ENCODE data around the gene CRTAC1. TPM values are rescaled to one million over a fixed set of nuclear protein-coding genes. Genes with fewer than 3 reads are reported as not detected.

The CRTAC1 gene
- total and polyA plus RNA-seq, 8 donors, result 0.24 to 1.3 (median 0.81) TPM

DNA sequence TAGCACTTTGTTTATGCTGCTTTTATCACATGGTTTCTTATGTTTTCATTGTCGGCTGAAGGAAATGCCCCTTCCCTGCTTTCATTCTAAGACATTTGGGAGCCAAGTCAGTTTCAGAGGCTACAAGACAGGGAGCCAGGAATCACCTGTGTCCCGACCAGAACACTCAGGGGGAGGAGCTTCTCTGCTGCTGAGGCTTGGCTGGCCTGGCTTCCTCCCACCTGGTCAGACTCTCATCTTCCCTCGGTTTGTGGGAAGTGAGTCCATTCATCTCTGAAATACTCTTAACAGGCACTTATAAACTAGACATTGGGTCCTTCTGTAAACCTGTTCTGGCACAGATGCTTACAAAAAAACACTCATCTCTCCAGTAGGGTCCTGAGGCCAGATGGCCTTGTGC, 200.4 kb downstream of the CRTAC1 start:
- TF ChIP-seq, protein P1, sequence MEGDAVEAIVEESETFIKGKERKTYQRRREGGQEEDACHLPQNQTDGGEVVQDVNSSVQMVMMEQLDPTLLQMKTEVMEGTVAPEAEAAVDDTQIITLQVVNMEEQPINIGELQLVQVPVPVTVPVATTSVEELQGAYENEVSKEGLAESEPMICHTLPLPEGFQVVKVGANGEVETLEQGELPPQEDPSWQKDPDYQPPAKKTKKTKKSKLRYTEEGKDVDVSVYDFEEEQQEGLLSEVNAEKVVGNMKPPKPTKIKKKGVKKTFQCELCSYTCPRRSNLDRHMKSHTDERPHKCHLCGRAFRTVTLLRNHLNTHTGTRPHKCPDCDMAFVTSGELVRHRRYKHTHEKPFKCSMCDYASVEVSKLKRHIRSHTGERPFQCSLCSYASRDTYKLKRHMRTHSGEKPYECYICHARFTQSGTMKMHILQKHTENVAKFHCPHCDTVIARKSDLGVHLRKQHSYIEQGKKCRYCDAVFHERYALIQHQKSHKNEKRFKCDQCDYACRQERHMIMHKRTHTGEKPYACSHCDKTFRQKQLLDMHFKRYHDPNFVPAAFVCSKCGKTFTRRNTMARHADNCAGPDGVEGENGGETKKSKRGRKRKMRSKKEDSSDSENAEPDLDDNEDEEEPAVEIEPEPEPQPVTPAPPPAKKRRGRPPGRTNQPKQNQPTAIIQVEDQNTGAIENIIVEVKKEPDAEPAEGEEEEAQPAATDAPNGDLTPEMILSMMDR (IDR thresholded peaks at IDR 0.05), result no peak
- FAIRE-seq, result no peak
- no peaks in the 10 kb centered on the region for H3K36me3 ChIP-seq
- no peaks in the 10 kb centered on the region for H3K27me3 ChIP-seq
- WGBS, 2 donors, result 3 to 8% methylated on average over 3 of the region's 3 CpGs
- H3K9me3 ChIP-seq, result no peaks in the 10 kb centered on the region
- intact Hi-C loops (cut with DNase I), result no loop called here
- peak; percentile 76 to 97 (median 90) for ATAC-seq
- H3K4me1 ChIP-seq, result peaks cover 0 to 5% (median 5%) of the 10 kb centered on the region in 3 donors
- no peak overlapping the region for H3K4me3 ChIP-seq
- peak in 5 of 6 donors; percentile 41 to 79 (median 58) for DNase-seq
- H3K27ac ChIP-seq, result no peak overlapping the region

DNA sequence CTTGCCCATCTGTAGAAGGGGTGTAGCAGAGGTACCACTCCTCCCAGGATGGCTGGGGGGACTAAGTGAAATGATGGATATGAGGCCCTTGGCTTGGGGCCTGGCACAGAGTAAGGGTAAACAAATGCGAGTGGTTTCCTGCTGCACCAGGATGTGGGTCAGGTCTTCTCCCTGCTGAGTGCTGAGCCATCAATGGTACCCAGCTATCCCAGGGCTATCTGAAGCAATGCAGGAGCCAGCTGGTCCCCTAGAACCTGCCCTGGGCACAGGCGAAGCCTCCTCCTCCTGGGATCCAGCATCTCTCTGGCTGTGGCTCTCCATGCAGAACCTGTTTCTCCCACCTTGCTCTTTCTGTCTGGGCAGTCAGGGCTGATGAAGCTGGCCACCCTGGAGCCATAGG, 201.7 kb downstream of the CRTAC1 start:
- H3K4me1 ChIP-seq, result peaks cover 0 to 5% (median 5%) of the 10 kb centered on the region in 3 donors
- H3K27me3 ChIP-seq, result no peaks in the 10 kb centered on the region
- H3K27ac ChIP-seq, result no peak overlapping the region
- intact Hi-C loops (cut with DNase I), result no loop called here
- TF ChIP-seq, protein P1 (IDR thresholded peaks at IDR 0.05), result no peak
- H3K4me3 ChIP-seq, result no peak overlapping the region
- H3K36me3 ChIP-seq, result no peaks in the 10 kb centered on the region
- FAIRE-seq, result no peak
- DNase-seq, result no peak
- WGBS, 2 donors, result 77 to 87% methylated on average over 2 of the region's 2 CpGs
- H3K9me3 ChIP-seq, result no peaks in the 10 kb centered on the region
- ATAC-seq, result no peak

DNA sequence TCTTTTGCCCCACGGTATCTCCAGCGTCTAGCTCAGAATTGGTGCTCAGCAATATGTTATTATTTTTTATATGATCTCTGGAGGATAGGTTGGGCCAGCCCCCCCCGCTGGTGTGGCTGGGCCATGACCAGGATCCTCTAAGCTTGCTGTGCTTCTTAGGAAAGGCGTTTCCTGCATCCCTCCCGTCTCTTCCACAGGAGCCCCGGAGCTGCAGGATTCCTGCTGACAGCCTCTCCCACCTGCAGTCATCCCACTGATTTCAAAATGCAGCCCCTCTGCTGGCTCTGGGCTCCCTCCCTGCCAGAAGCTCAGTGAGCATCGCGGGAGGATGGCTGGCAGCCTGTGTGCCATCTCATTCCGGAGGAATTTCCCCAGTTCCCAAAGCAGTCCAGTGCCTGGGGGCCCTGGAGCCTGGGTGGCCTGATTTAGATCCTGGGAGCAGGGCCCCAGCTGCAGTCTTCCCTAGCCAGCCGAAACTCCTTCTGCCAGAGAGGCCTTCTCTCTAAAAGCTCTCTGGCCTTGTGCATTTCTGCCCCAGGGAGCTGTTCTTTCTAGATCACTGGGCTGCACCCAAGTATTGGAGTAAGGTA, 202.6 kb downstream of the CRTAC1 start:
- ATAC-seq (no peak), DNase-seq (no peak), FAIRE-seq (no peak)
- H3K4me3 ChIP-seq, result no peak overlapping the region
- intact Hi-C loops (cut with DNase I), result no loop called here
- peaks cover 0 to 5% (median 5%) of the 10 kb centered on the region in 3 donors for H3K4me1 ChIP-seq
- no peaks in the 10 kb centered on the region for H3K36me3 ChIP-seq
- H3K9me3 ChIP-seq, result no peaks in the 10 kb centered on the region
- WGBS, 2 donors, result 75 to 80% methylated on average over 10 of the region's 10 CpGs
- TF ChIP-seq, protein P1 (IDR thresholded peaks at IDR 0.05), result no peak
- no peak overlapping the region for H3K27ac ChIP-seq
- no peaks in the 10 kb centered on the region for H3K27me3 ChIP-seq

DNA sequence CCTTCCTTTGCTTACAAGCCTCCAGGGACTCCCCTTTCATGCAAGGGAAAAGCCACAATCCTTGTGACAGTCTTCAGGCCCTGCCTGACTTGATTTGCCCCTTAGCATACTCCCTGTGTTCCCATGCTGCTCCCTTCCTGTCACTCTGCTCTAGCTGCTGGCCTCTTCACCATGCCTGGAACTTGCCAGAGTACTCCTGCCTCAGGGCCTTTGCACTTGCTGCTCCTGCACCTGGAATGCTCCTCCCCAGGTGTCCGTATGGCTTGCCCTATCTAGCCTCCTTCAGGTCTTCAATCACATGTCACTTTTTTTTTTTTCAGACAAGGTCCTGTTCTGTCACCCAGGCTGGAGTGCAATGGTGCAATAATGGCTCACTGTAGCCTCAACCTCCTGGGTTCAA, 203.5 kb downstream of the CRTAC1 start:
- Histone ChIP-seq H3K36me3 (no peaks in the 10 kb centered on the region), H3K4me1 (peaks cover 0 to 5% (median 5%) of the 10 kb centered on the region in 3 donors), H3K27ac (no peak overlapping the region), H3K4me3 (no peak overlapping the region), H3K9me3 (no peaks in the 10 kb centered on the region), H3K27me3 (no peaks in the 10 kb centered on the region)
- TF ChIP-seq, protein P1 (IDR thresholded peaks at IDR 0.05), result no peak
- FAIRE-seq (no peak), DNase-seq (no peak), ATAC-seq (no peak)
- WGBS, 2 donors, result 78 to 87% methylated on average over 1 of the region's 1 CpG
- intact Hi-C loops (cut with DNase I), result no loop called here

DNA sequence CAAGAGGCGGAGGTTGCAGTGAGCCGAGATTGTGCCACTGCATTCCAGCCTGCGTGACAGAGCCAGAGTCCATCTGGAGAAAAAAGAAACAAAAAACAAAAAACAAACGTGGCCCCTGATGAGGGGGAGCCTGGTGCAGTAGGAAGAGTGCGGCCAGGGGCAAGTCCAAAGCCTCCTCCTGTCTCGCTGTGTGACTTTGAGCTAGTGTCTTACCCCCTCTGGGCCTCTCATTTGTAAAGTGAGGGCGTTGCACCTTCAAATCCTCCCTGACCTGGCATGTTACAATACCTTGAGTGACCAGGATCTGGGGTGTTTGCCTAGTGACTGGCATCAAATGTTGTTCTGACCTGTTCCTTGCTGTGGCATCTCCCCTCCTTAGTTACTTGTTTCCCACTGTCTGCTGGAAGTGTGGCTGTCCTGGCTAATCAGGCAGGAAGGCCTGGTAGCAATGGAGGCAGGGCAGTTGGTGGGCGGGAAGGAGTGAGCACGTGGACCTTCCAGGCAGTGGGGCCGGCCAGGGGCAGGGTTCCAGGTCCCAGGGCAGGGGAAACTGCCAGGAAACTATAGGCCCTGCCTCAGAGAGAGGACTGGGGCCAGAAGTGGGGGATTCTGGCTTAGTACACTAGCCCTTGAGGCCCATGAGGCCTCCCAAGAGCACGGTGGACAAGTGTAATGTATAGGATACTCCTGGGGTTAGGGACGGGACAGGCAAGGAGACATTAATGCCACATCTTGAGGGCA, 205.2 kb downstream of the CRTAC1 start:
- FAIRE-seq (no peak), DNase-seq (no peak), ATAC-seq (no peak)
- TF ChIP-seq, protein P1 (IDR thresholded peaks at IDR 0.05), result no peak
- Histone ChIP-seq H3K27me3 (no peaks in the 10 kb centered on the region), H3K9me3 (no peaks in the 10 kb centered on the region), H3K4me1 (peaks cover 0 to under 1% (median 0%) of the 10 kb centered on the region in 3 donors), H3K36me3 (no peaks in the 10 kb centered on the region), H3K27ac (no peak overlapping the region), H3K4me3 (no peak overlapping the region)
- WGBS, 2 donors, result 85 to 90% methylated on average over 12 of the region's 12 CpGs
- intact Hi-C loops (cut with DNase I), result no loop called here
